T-cell (primary cell): Measurements from ENCODE around the gene TIAM1. TPM values are rescaled to one million over a fixed set of nuclear protein-coding genes. Genes with fewer than 3 reads are reported as not detected.
A peak's percentile ranks its signal among the peaks of the same experiment; 100 is the strongest.

Source experiments
- ATAC-seq, 4 experiments: fragments of 200-7000 bp in 3 of 4; fragments of 150-1000 bp in 1 of 4; cut with Tn5 transposase; replicated peaks in 1 of 4; 1 replicate in 3 of 4; 2 replicates in 1 of 4; pipeline ENCODE4 v1.10.0; 2021; ENCODE audit warnings: moderate library complexity in 3 of 4, mild to moderate bottlenecking in 2 of 4, moderate number of reproducible peaks in 1 of 4
- CTCF ChIA-PET, 2 donors: fragments of 300-600 bp; sonication (Branson Sonifier 250); formaldehyde crosslinking; loops; one replicate each; lab custom pipeline; 2022; ENCODE audit warnings: antibody characterized with exemption in 2 of 2; lab: Charles Lee
- POLR2A ChIA-PET, 2 donors: fragments of 300-600 bp; sonication (Branson Sonifier 250); formaldehyde crosslinking; loops; one replicate each; lab custom pipeline; 2022; ENCODE audit warnings: antibody characterized with exemption in 2 of 2; lab: Charles Lee
- DNase-seq, 35 experiments: peaks; one replicate each; pipeline versions ENCODE4 v3.0.0 to v3.0.0-alpha.2; 2013 to 2023
- H3K27ac ChIP-seq: one replicate; pipeline ENCODE4 v1.5.1; 2013; ENCODE audit warnings: low read length
- H3K27me3 ChIP-seq, 2 experiments: replicated peaks in 1 of 2; 1 replicate in 1 of 2; 2 replicates in 1 of 2; pipeline versions ENCODE4 v1.6.1 to v1.7.0; 2013; ENCODE audit warnings: low read length in 1 of 2, mixed read lengths in 1 of 2; ENCODE audit not compliant: control insufficient read depth in 2 of 2, insufficient read depth in 2 of 2; ENCODE audit errors: extremely low read depth in 1 of 2
- H3K36me3 ChIP-seq, 2 donors: 1 replicate in 1 of 2; 2 replicates in 1 of 2; pipeline versions ENCODE4 v1.6.1 to v1.7.0; 2013; ENCODE audit warnings: low read length in 1 of 2; ENCODE audit not compliant: control insufficient read depth in 2 of 2, insufficient read depth in 1 of 2; ENCODE audit errors: extremely low read depth in 1 of 2
- H3K4me1 ChIP-seq, 2 experiments: 1 replicate in 1 of 2; 2 replicates in 1 of 2; pipeline versions ENCODE4 v1.6.1 to v1.7.0; 2013; ENCODE audit warnings: low read length in 2 of 2, mixed read lengths in 1 of 2; ENCODE audit not compliant: insufficient read depth in 2 of 2, control insufficient read depth in 1 of 2; ENCODE audit errors: extremely low read depth in 1 of 2
- H3K4me3 ChIP-seq, 2 donors: 1 replicate in 1 of 2; 2 replicates in 1 of 2; pipeline versions ENCODE4 v1.5.1 to v1.7.0; 2013; ENCODE audit warnings: mild to moderate bottlenecking in 2 of 2, low read length in 1 of 2, moderate library complexity in 1 of 2; ENCODE audit not compliant: control insufficient read depth in 1 of 2; ENCODE audit errors: extremely low read depth in 1 of 2
- H3K9me3 ChIP-seq: 2 replicates; pipeline ENCODE4 v1.7.0; 2013
- H3K27ac Mint-ChIP-seq, 2 donors: one replicate each; pipeline ENCODE4 v1.8.0; 2020 to 2021; ENCODE audit warnings: mild to moderate bottlenecking in 2 of 2, mixed read lengths in 2 of 2
- H3K27me3 Mint-ChIP-seq, 2 donors: one replicate each; pipeline ENCODE4 v1.8.0; 2021 to 2022; ENCODE audit warnings: mixed read lengths in 2 of 2
- H3K36me3 Mint-ChIP-seq: one replicate; pipeline ENCODE4 v1.8.0; 2021; ENCODE audit warnings: mixed read lengths
- H3K4me1 Mint-ChIP-seq, 3 donors: one replicate each; pipeline ENCODE4 v1.8.0; 2020 to 2022; ENCODE audit warnings: mixed read lengths in 3 of 3, mild to moderate bottlenecking in 1 of 3
- H3K4me3 Mint-ChIP-seq, 3 donors: one replicate each; pipeline ENCODE4 v1.8.0; 2020 to 2022; ENCODE audit warnings: mild to moderate bottlenecking in 3 of 3, mixed read lengths in 3 of 3, moderate library complexity in 3 of 3
- H3K9me3 Mint-ChIP-seq, 3 donors: one replicate each; pipeline ENCODE4 v1.8.0; 2020 to 2022; ENCODE audit warnings: mixed read lengths in 3 of 3
- WGBS: methylation state at CpG from one replicate; pipeline ENCODE4 v1.1.5; 2013; ENCODE audit warnings: missing lambda C conversion rate; ENCODE audit not compliant: insufficient coverage; 5-methylcytosine and 5-hydroxymethylcytosine counted together
- total RNA-seq, 35 experiments: library from RNA in 6 of 35; stranded (reverse) in 6 of 35; fragments of 120-200 nt in 1 of 35; gene quantifications; one replicate each; pipeline versions ENCODE4 v1.2.1 to v1.2.4 and lab custom pipeline; 2013 to 2026

TIAM1 gene
- total RNA-seq, 5 donors from 2014 or later (not counting 1 experiment from before 2014, with no cell fraction given) = 60.8 to 79.4 (median 65.5) TPM

DNA sequence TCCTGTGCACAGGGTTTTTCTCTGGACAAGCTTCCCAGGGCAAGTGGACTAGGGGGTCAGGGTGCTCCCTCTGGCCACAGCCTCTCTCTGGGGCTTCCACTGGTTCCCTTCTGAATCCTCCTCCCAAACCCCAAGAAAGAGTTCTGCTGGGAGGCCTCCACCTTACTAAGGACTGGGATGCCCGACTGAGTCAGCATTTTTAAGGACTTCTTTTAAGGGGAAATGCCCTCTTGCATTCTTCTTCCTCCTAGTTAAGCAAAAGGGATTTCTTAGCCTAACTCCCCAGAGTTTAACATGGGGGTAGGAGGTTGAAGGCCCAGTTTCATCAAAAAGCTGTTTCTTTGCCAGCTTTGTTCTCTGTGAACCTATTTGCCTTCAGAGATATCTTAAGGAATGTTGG, 206.1 kb downstream of the TIAM1 start:
- Mint-ChIP-seq H3K27ac (no peak overlapping the region), H3K4me3 (no peak overlapping the region), H3K9me3 (no peaks in the 10 kb centered on the region), H3K27me3 (no peaks in the 10 kb centered on the region), H3K4me1 (peaks cover 35 to 63% (median 54%) of the 10 kb centered on the region in 3 donors), H3K36me3 (peaks cover 42% of the 10 kb centered on the region)
- ChIA-PET POLR2A (no interaction called here), CTCF (interaction anchor here in 1 of 2 donors (1.1 kb wide), 1 partner anchor 51 kb away, joined by 3 read pairs; no protein-coding TSS in a partner anchor)
- Histone ChIP-seq H3K9me3 (no peaks in the 10 kb centered on the region), H3K27ac (no peak overlapping the region), H3K27me3 (peaks cover 0 to 4% of the 10 kb centered on the region in 2 experiments), H3K4me1 (peaks cover 12 to 32% of the 10 kb centered on the region in 2 experiments), H3K36me3 (peaks cover 7 to 37% of the 10 kb centered on the region in 2 donors), H3K4me3 (no peak overlapping the region)
- WGBS = no CpG with 5 or more reads among the region's 1 CpG
- ATAC-seq = no peak
- no peak for DNase-seq

DNA sequence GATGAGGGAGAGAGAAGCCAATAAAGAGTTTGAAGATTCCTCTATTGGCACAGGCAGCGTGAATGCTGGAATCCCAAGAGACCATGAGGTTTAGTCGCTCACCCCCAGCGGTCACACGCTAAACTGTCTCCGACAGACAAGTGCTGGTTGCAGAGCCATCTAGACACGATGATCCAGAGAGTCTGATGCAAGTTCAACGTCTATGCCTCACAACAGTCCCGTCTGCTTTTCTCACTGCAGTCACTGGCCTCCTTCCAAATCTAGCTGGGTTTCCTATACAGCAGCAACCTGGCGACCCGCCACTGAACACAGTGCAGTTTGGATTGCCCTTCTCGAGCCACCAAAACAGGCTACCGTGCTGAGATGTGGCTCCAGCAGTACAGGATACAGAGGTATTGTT, 207.2 kb downstream of the TIAM1 start:
- H3K4me3 Mint-ChIP-seq = no peak overlapping the region
- 89% methylated on average over 8 of the region's 12 CpGs for WGBS
- DNase-seq = no peak
- Histone ChIP-seq H3K36me3 (peaks cover 7 to 34% of the 10 kb centered on the region in 2 donors), H3K27me3 (peaks cover 0 to 4% of the 10 kb centered on the region in 2 experiments), H3K4me3 (no peak overlapping the region), H3K9me3 (no peaks in the 10 kb centered on the region), H3K27ac (no peak overlapping the region), H3K4me1 (peaks cover 20 to 33% of the 10 kb centered on the region in 2 experiments)
- H3K27me3 Mint-ChIP-seq = no peaks in the 10 kb centered on the region
- ChIA-PET POLR2A (no interaction called here), CTCF (no interaction called here)
- H3K36me3 Mint-ChIP-seq = peaks cover 43% of the 10 kb centered on the region
- H3K27ac Mint-ChIP-seq = no peak overlapping the region
- ATAC-seq = no peak
- no peaks in the 10 kb centered on the region for H3K9me3 Mint-ChIP-seq
- H3K4me1 Mint-ChIP-seq = peaks cover 42 to 69% (median 58%) of the 10 kb centered on the region in 3 donors

DNA sequence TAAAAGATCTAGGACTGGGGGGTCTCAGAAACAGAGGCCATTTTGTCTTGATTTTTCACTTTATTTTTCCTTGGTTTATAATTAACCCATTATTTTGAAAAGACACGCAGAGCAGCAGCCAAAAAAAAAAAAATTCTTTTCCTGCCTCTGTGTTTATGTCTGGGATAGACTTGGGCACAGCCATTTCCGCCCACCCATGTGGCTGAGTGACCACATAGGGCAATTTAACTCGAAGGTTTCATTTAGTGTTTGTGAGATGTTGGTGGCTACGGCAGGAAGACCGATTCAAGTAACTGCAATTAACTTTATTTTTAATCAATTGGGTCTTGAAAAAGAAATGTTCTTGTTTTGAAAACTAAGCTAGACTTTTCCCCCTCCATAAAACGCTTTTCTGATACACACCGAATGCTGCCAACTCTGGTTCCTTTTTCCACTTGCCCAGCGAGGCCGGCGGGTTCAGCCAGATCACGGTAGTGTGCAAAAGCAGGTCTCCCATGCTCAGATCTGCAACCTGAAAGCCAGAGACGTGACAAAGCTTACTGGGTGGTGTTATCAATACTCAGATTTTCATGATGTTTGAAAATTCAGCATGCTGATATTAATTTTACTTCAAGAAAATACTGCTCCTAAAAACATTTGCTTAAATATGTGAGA, 208.4 kb downstream of the TIAM1 start:
- no peaks in the 10 kb centered on the region for H3K27me3 Mint-ChIP-seq
- peak overlapping the region; percentile 34 to 80 for H3K27ac Mint-ChIP-seq
- no peak overlapping the region for H3K27ac ChIP-seq
- POLR2A ChIA-PET = no interaction called here
- H3K36me3 Mint-ChIP-seq = peaks cover 43% of the 10 kb centered on the region
- no peaks in the 10 kb centered on the region for H3K9me3 ChIP-seq
- DNase-seq (no peak), ATAC-seq (no peak)
- no peak overlapping the region for H3K4me3 ChIP-seq
- H3K4me3 Mint-ChIP-seq = no peak overlapping the region
- CTCF ChIA-PET = interaction anchor here (0.6 to 0.7 kb wide), 3 partner anchors 11 to 319 kb away, joined by 3 to 4 read pairs (median 3); no protein-coding TSS in a partner anchor
- peaks cover 3 to 25% of the 10 kb centered on the region in 2 donors for H3K36me3 ChIP-seq
- peaks cover 54 to 74% (median 68%) of the 10 kb centered on the region in 3 donors for H3K4me1 Mint-ChIP-seq
- peaks cover 0 to 4% of the 10 kb centered on the region in 2 experiments for H3K27me3 ChIP-seq
- 100% methylated on average over 5 of the region's 12 CpGs for WGBS
- peaks cover 27 to 32% of the 10 kb centered on the region in 2 experiments for H3K4me1 ChIP-seq
- no peaks in the 10 kb centered on the region for H3K9me3 Mint-ChIP-seq

DNA sequence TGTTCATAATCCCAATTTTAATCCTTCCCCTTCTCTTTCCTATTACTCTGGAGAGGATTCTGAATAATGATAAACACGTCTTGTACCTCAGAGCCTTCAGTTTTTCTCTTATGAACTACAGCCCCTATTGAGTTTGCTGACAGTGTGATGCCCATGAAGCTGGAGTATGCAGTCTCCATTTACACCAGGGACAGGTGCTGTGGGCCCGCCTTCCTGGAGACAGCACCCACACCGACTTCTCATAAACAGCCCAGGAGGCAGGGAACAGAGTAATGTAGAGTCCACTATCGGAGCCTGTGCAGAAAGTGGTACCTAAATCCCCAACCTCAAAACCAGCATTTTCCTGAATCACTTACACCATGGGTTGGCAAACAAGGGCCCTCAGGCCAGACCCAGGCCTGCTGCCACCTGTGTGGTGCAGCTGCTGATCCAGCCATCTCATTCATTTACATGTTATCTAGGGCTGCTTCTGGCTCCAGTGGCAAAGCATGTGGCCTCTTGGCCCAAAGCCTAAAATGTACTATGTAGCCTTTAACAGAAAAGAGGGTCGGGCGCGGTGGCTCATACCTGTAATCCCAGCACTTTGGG, 210.7 kb downstream of the TIAM1 start:
- 38% methylated on average over 1 of the region's 7 CpGs for WGBS
- ATAC-seq (peak; percentile 50 to 62 (median 57)), DNase-seq (peak in 7 of 35 experiments; percentile 4 to 17 (median 9))
- peak overlapping the region; percentile 80 to 94 for H3K27ac Mint-ChIP-seq
- Histone ChIP-seq H3K27me3 (peaks cover 0 to 11% of the 10 kb centered on the region in 2 experiments), H3K27ac (no peak overlapping the region), H3K9me3 (no peaks in the 10 kb centered on the region), H3K4me3 (no peak overlapping the region), H3K36me3 (peaks cover 0 to 38% of the 10 kb centered on the region in 2 donors), H3K4me1 (peaks cover 24 to 36% of the 10 kb centered on the region in 2 experiments)
- H3K4me1 Mint-ChIP-seq = peaks cover 61 to 70% (median 65%) of the 10 kb centered on the region in 3 donors
- CTCF ChIA-PET = interaction anchor here (0.8 to 1.5 kb wide), 4 partner anchors 26 to 52 kb away, joined by 3 to 10 read pairs (median 4); no protein-coding TSS in a partner anchor
- H3K36me3 Mint-ChIP-seq = peaks cover 47% of the 10 kb centered on the region
- H3K9me3 Mint-ChIP-seq = no peaks in the 10 kb centered on the region
- H3K4me3 Mint-ChIP-seq = peak overlapping the region; percentile 74 to 83 (median 75)
- POLR2A ChIA-PET = interaction anchor here (0.5 to 0.6 kb wide), 3 partner anchors 22 to 32 kb away, joined by 3 read pairs; no protein-coding TSS in a partner anchor
- H3K27me3 Mint-ChIP-seq = no peaks in the 10 kb centered on the region

DNA sequence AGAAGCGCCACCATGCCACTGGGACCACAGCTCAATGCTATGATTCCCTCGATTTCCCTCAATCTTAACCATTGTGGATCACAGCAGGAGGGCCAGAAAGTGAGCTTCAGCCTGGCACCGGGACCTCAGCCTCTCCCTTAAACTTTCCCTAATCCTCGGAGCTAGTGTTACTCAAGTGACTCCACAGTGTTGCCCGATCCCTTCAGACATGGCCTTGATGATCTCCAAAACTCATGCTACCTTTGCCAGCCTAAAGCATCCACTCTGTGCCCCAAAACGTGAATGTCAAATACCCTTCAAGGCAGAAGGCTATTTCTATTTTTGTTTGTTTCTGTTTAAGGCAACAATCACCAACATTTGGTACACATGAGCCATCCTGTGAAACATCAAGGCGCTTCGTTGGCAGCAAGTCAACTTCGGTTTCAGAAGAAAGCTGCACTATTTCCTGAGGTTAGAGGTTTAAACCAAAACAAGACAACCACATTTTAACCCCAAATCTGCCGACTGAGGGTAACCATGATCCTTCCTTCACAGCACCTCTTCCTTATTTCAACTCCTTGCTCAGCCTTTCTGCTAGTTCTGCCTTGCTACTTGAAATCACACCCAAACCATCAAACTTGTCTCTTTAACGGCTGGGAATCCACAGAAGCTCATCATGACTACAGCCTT, 211.4 kb downstream of the TIAM1 start:
- Mint-ChIP-seq H3K4me1 (peaks cover 60 to 70% (median 65%) of the 10 kb centered on the region in 3 donors), H3K4me3 (peak overlapping the region; percentile 74 to 83 (median 75))
- no peaks in the 10 kb centered on the region for H3K9me3 ChIP-seq

DNA sequence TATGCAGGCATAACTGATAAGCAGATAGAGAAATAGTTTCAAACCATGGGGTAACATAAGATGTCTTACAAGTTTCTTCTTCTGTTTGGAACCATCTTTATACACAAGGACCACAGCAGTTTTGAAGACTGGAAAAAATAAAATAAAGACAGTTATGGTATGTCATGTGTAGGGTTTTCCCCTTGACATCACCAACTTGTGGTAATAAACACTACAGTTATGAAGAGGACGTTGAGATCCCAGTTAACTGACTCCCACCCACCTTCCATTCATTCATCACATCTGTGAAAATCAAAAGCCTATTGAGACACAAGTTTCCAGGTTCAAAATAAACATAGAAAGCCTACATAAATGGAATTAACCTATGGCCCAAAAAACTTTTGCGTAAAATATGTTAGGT, 213.2 kb downstream of the TIAM1 start:
- Histone ChIP-seq H3K9me3 (no peaks in the 10 kb centered on the region), H3K27me3 (peaks cover 0 to 11% of the 10 kb centered on the region in 2 experiments), H3K36me3 (peaks cover 2 to 37% of the 10 kb centered on the region in 2 donors), H3K27ac (no peak overlapping the region), H3K4me3 (no peak overlapping the region), H3K4me1 (peaks cover 24 to 36% of the 10 kb centered on the region in 2 experiments)
- POLR2A ChIA-PET = no interaction called here
- peaks cover 46% of the 10 kb centered on the region for H3K36me3 Mint-ChIP-seq
- peaks cover 57 to 60% (median 58%) of the 10 kb centered on the region in 3 donors for H3K4me1 Mint-ChIP-seq
- ATAC-seq (no peak), DNase-seq (peak in 1 of 35 experiments; percentile 11)
- H3K27ac Mint-ChIP-seq = peak overlapping the region in 1 of 2 donors; percentile 39
- CTCF ChIA-PET = no interaction called here
- WGBS = no CpG with 5 or more reads among the region's 2 CpGs
- no peaks in the 10 kb centered on the region for H3K9me3 Mint-ChIP-seq
- H3K4me3 Mint-ChIP-seq = no peak overlapping the region
- H3K27me3 Mint-ChIP-seq = no peaks in the 10 kb centered on the region

More for the DNA sequence above, 211.4 kb downstream of the TIAM1 start:
- peaks cover 0 to 11% of the 10 kb centered on the region in 2 experiments for H3K27me3 ChIP-seq
- Mint-ChIP-seq H3K27ac (peak overlapping the region; percentile 94 to 95), H3K9me3 (no peaks in the 10 kb centered on the region), H3K36me3 (peaks cover 47% of the 10 kb centered on the region), H3K27me3 (no peaks in the 10 kb centered on the region)
- ChIA-PET POLR2A (interaction anchor here (0.5 to 0.6 kb wide), 3 partner anchors 23 to 32 kb away, joined by 3 read pairs; no protein-coding TSS in a partner anchor), CTCF (interaction anchor here (0.5 to 1.5 kb wide), 5 partner anchors 26 to 60 kb away, joined by 3 to 10 read pairs (median 3); no protein-coding TSS in a partner anchor)
- ATAC-seq = peak; percentile 93 to 95 (median 94)
- peaks cover 0 to 39% of the 10 kb centered on the region in 2 donors for H3K36me3 ChIP-seq
- H3K4me3 ChIP-seq = peak overlapping the region; percentile 5 to 52
- no peak overlapping the region for H3K27ac ChIP-seq
- WGBS = 20% methylated on average over 10 of the region's 11 CpGs
- peak; percentile 48 to 91 (median 79) for DNase-seq
- peaks cover 24 to 36% of the 10 kb centered on the region in 2 experiments for H3K4me1 ChIP-seq
